B cell (primary cell): ENCODE results near the gene ZBTB7A.

Experiments
- EZH2 ChIP-seq: IDR thresholded peaks from 2 replicates; pipeline ENCODE4 v1.6.1; 2012; ENCODE audit warnings: borderline replicate concordance, low read depth, mild to moderate bottlenecking, moderate library complexity, low read length; ENCODE audit not compliant: insufficient read depth, poor library complexity, severe bottlenecking
- TF ChIP-seq, protein P1 (sequence below): fragments of 200-600 bp; IDR thresholded peaks from one replicate; pipeline ENCODE4 v1.8.0; 2022; ENCODE audit warnings: antibody characterized with exemption, mild to moderate bottlenecking

DNA sequence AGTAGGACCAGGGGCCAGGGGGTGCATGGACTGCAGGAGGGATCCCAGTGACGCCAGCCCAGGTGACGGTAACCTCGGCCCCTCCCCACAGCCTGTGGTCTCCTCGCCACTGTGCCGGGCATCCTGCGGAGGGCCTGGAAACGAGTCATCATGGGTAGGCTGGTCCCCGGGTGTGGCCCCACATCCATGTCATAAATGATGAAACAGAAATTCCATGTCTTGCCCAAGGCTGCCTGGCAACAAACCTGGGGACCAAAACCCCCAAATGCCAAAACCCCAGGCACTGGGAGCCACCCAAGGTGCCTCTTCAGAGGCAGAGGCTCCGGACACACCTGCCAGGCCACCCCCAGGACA, 36.4 kb upstream of the ZBTB7A start:
- TF ChIP-seq, protein P1, sequence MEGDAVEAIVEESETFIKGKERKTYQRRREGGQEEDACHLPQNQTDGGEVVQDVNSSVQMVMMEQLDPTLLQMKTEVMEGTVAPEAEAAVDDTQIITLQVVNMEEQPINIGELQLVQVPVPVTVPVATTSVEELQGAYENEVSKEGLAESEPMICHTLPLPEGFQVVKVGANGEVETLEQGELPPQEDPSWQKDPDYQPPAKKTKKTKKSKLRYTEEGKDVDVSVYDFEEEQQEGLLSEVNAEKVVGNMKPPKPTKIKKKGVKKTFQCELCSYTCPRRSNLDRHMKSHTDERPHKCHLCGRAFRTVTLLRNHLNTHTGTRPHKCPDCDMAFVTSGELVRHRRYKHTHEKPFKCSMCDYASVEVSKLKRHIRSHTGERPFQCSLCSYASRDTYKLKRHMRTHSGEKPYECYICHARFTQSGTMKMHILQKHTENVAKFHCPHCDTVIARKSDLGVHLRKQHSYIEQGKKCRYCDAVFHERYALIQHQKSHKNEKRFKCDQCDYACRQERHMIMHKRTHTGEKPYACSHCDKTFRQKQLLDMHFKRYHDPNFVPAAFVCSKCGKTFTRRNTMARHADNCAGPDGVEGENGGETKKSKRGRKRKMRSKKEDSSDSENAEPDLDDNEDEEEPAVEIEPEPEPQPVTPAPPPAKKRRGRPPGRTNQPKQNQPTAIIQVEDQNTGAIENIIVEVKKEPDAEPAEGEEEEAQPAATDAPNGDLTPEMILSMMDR: no peak
- no peak for TF ChIP-seq EZH2
